ENCODE measurements around the gene TPO. TPM values are rescaled to one million over a fixed set of nuclear protein-coding genes. Genes with fewer than 3 reads are reported as not detected.

The TPO gene
- total RNA-seq, 5 donors from 2014 or later (not counting 1 experiment from before 2014, with no cell fraction given) = 0.18 to 0.26 TPM; not detected in 3

- Mint-ChIP-seq H3K27ac (no peak overlapping the region), H3K9me3 (no peaks in the 10 kb centered on the region), H3K36me3 (no peaks in the 10 kb centered on the region), H3K4me1 (peaks cover 11 to 28% (median 20%) of the 10 kb centered on the region in 3 donors), H3K4me3 (no peak overlapping the region), H3K27me3 (peaks cover 3 to 4% of the 10 kb centered on the region in 2 donors)
- no peak overlapping the region for H3K27ac ChIP-seq (ENCODE audit: low read length)
- no peak for ATAC-seq (replicated peaks in 1 of 4)
- ChIA-PET POLR2A (no interaction called here), CTCF (interaction anchor here in 1 of 2 donors (1.1 kb wide), 1 partner anchor 10 kb away, joined by 4 read pairs; no protein-coding TSS in a partner anchor)
- peaks cover 0 to 4% of the 10 kb centered on the region in 2 experiments for H3K27me3 ChIP-seq (replicated peaks in 1 of 2; ENCODE audit: control insufficient read depth in 2 of 2, extremely low read depth in 1 of 2, insufficient read depth in 2 of 2, low read length in 1 of 2)
- no peak for DNase-seq
- H3K36me3 ChIP-seq (ENCODE audit: control insufficient read depth in 2 of 2, extremely low read depth in 1 of 2, insufficient read depth in 1 of 2, low read length in 1 of 2) = no peaks in the 10 kb centered on the region
- no peak overlapping the region for H3K4me3 ChIP-seq (ENCODE audit: control insufficient read depth in 1 of 2, extremely low read depth in 1 of 2, low read length in 1 of 2)
- no peaks in the 10 kb centered on the region for H3K9me3 ChIP-seq
- 85% methylated on average over 3 of the region's 6 CpGs for WGBS (ENCODE audit: insufficient coverage)
- peaks cover 0 to 5% of the 10 kb centered on the region in 2 experiments for H3K4me1 ChIP-seq (ENCODE audit: control insufficient read depth in 1 of 2, extremely low read depth in 1 of 2, insufficient read depth in 2 of 2, low read length in 2 of 2)
Observed at GRCh38 chr2:1541040-1541439, 127.8 kb downstream of the TPO start.

GRCh38 chr2:1541819-1542475, 128.7 kb downstream of the TPO start:
- Histone ChIP-seq H3K36me3 (ENCODE audit: control insufficient read depth in 2 of 2, extremely low read depth in 1 of 2, insufficient read depth in 1 of 2, low read length in 1 of 2) (no peaks in the 10 kb centered on the region), H3K4me3 (ENCODE audit: control insufficient read depth in 1 of 2, extremely low read depth in 1 of 2, low read length in 1 of 2) (no peak overlapping the region), H3K4me1 (ENCODE audit: control insufficient read depth in 1 of 2, extremely low read depth in 1 of 2, insufficient read depth in 2 of 2, low read length in 2 of 2) (peaks cover 0 to 8% of the 10 kb centered on the region in 2 experiments), H3K27me3 (replicated peaks in 1 of 2; ENCODE audit: control insufficient read depth in 2 of 2, extremely low read depth in 1 of 2, insufficient read depth in 2 of 2, low read length in 1 of 2) (peaks cover 0 to 4% of the 10 kb centered on the region in 2 experiments), H3K27ac (ENCODE audit: low read length) (no peak overlapping the region), H3K9me3 (no peaks in the 10 kb centered on the region)
- POLR2A ChIA-PET = no interaction called here
- no peak for ATAC-seq (replicated peaks in 1 of 4)
- Mint-ChIP-seq H3K27me3 (peaks cover 3 to 4% of the 10 kb centered on the region in 2 donors), H3K9me3 (no peaks in the 10 kb centered on the region), H3K36me3 (no peaks in the 10 kb centered on the region), H3K4me1 (peaks cover 14 to 32% (median 25%) of the 10 kb centered on the region in 3 donors), H3K4me3 (no peak overlapping the region), H3K27ac (no peak overlapping the region)
- no peak for DNase-seq
- WGBS (ENCODE audit: insufficient coverage) = 82% methylated on average over 13 of the region's 16 CpGs
- CTCF ChIA-PET = interaction anchor here in 1 of 2 donors (1.7 kb wide), 1 partner anchor 10 kb away, joined by 7 read pairs; no protein-coding TSS in a partner anchor

- CTCF ChIA-PET = interaction anchor here in 1 of 2 donors (1.7 kb wide), 1 partner anchor 9 kb away, joined by 7 read pairs; no protein-coding TSS in a partner anchor
- DNase-seq (no peak), ATAC-seq (replicated peaks in 1 of 4) (no peak)
- Histone ChIP-seq H3K27ac (ENCODE audit: low read length) (no peak overlapping the region), H3K4me1 (ENCODE audit: control insufficient read depth in 1 of 2, extremely low read depth in 1 of 2, insufficient read depth in 2 of 2, low read length in 2 of 2) (peaks cover 0 to 8% of the 10 kb centered on the region in 2 experiments), H3K9me3 (no peaks in the 10 kb centered on the region), H3K27me3 (replicated peaks in 1 of 2; ENCODE audit: control insufficient read depth in 2 of 2, extremely low read depth in 1 of 2, insufficient read depth in 2 of 2, low read length in 1 of 2) (peaks cover 0 to 4% of the 10 kb centered on the region in 2 experiments), H3K36me3 (ENCODE audit: control insufficient read depth in 2 of 2, extremely low read depth in 1 of 2, insufficient read depth in 1 of 2, low read length in 1 of 2) (no peaks in the 10 kb centered on the region), H3K4me3 (ENCODE audit: control insufficient read depth in 1 of 2, extremely low read depth in 1 of 2, low read length in 1 of 2) (no peak overlapping the region)
- Mint-ChIP-seq H3K27me3 (peaks cover 2% of the 10 kb centered on the region in 2 donors), H3K9me3 (no peaks in the 10 kb centered on the region), H3K27ac (no peak overlapping the region), H3K4me3 (no peak overlapping the region), H3K4me1 (peaks cover 14 to 31% (median 24%) of the 10 kb centered on the region in 3 donors), H3K36me3 (no peaks in the 10 kb centered on the region)
- POLR2A ChIA-PET = no interaction called here
- 96% methylated on average over 11 of the region's 11 CpGs for WGBS (ENCODE audit: insufficient coverage)
Observed at GRCh38 chr2:1542971-1543370, 129.7 kb downstream of the TPO start.

- Mint-ChIP-seq H3K27me3 (no peaks in the 10 kb centered on the region), H3K4me1 (peaks cover 10 to 23% (median 14%) of the 10 kb centered on the region in 3 donors), H3K4me3 (no peak overlapping the region), H3K36me3 (no peaks in the 10 kb centered on the region), H3K27ac (no peak overlapping the region), H3K9me3 (no peaks in the 10 kb centered on the region)
- DNase-seq (no peak), ATAC-seq (replicated peaks in 1 of 4) (no peak)
- H3K4me1 ChIP-seq (ENCODE audit: control insufficient read depth in 1 of 2, extremely low read depth in 1 of 2, insufficient read depth in 2 of 2, low read length in 2 of 2) = peaks cover 0 to 8% of the 10 kb centered on the region in 2 experiments
- H3K4me3 ChIP-seq (ENCODE audit: control insufficient read depth in 1 of 2, extremely low read depth in 1 of 2, low read length in 1 of 2) = no peak overlapping the region
- 89% methylated on average over 9 of the region's 14 CpGs for whole genome bisulfite sequencing (ENCODE audit: insufficient coverage)
- H3K36me3 ChIP-seq (ENCODE audit: control insufficient read depth in 2 of 2, extremely low read depth in 1 of 2, insufficient read depth in 1 of 2, low read length in 1 of 2) = no peaks in the 10 kb centered on the region
- ChIA-PET POLR2A (no interaction called here), CTCF (interaction anchor here (1.5 kb wide), 2 partner anchors 10 to 690 kb away, joined by 3 to 5 read pairs; no protein-coding TSS in a partner anchor)
- no peak overlapping the region for H3K27ac ChIP-seq (ENCODE audit: low read length)
- peaks cover 0 to 4% of the 10 kb centered on the region in 2 experiments for H3K27me3 ChIP-seq (replicated peaks in 1 of 2; ENCODE audit: control insufficient read depth in 2 of 2, extremely low read depth in 1 of 2, insufficient read depth in 2 of 2, low read length in 1 of 2)
- H3K9me3 ChIP-seq = no peaks in the 10 kb centered on the region
Observed at GRCh38 chr2:1543776-1544477, 130.7 kb downstream of the TPO start.

- DNase-seq = no peak
- CTCF ChIA-PET = interaction anchor here (1.2 to 1.5 kb wide), 3 partner anchors 9 to 691 kb away, joined by 3 to 5 read pairs (median 3); no protein-coding TSS in a partner anchor
- Histone ChIP-seq H3K27ac (ENCODE audit: low read length) (no peak overlapping the region), H3K4me1 (ENCODE audit: control insufficient read depth in 1 of 2, extremely low read depth in 1 of 2, insufficient read depth in 2 of 2, low read length in 2 of 2) (peaks cover 0 to 8% of the 10 kb centered on the region in 2 experiments), H3K36me3 (ENCODE audit: control insufficient read depth in 2 of 2, extremely low read depth in 1 of 2, insufficient read depth in 1 of 2, low read length in 1 of 2) (no peaks in the 10 kb centered on the region), H3K4me3 (ENCODE audit: control insufficient read depth in 1 of 2, extremely low read depth in 1 of 2, low read length in 1 of 2) (no peak overlapping the region), H3K9me3 (no peaks in the 10 kb centered on the region), H3K27me3 (replicated peaks in 1 of 2; ENCODE audit: control insufficient read depth in 2 of 2, extremely low read depth in 1 of 2, insufficient read depth in 2 of 2, low read length in 1 of 2) (peaks cover 0 to 4% of the 10 kb centered on the region in 2 experiments)
- POLR2A ChIA-PET = no interaction called here
- 81% methylated on average over 4 of the region's 4 CpGs for WGBS (ENCODE audit: insufficient coverage)
- ATAC-seq (replicated peaks in 1 of 4) = no peak
- H3K27me3 Mint-ChIP-seq = peaks cover 0 to 2% of the 10 kb centered on the region in 2 donors
- no peak overlapping the region for H3K4me3 Mint-ChIP-seq
- no peaks in the 10 kb centered on the region for H3K9me3 Mint-ChIP-seq
- H3K27ac Mint-ChIP-seq = no peak overlapping the region
- peaks cover 10 to 21% (median 12%) of the 10 kb centered on the region in 3 donors for H3K4me1 Mint-ChIP-seq
- H3K36me3 Mint-ChIP-seq = no peaks in the 10 kb centered on the region
Observed at GRCh38 chr2:1544478-1545069, 131.3 kb downstream of the TPO start.

- 69% methylated on average over 7 of the region's 14 CpGs for WGBS (ENCODE audit: insufficient coverage)
- peaks cover 0 to 2% of the 10 kb centered on the region in 2 donors for H3K27me3 Mint-ChIP-seq
- CTCF ChIA-PET = interaction anchor here in 1 of 2 donors (0.6 to 0.7 kb wide), 2 partner anchors 8 to 595 kb away, joined by 3 read pairs; partner anchors contain the start of gene SNTG2
Observed at GRCh38 chr2:1546023-1546591, 132.8 kb downstream of the TPO start.

More at GRCh38 chr2:1546023-1546591, 132.8 kb downstream of the TPO start:
- no peak overlapping the region for H3K4me3 ChIP-seq (ENCODE audit: control insufficient read depth in 1 of 2, extremely low read depth in 1 of 2, low read length in 1 of 2)
- H3K9me3 ChIP-seq = no peaks in the 10 kb centered on the region
- H3K4me1 Mint-ChIP-seq = peaks cover 13 to 26% (median 15%) of the 10 kb centered on the region in 3 donors
- POLR2A ChIA-PET = no interaction called here
- no peak overlapping the region for H3K27ac ChIP-seq (ENCODE audit: low read length)
- no peak overlapping the region for H3K27ac Mint-ChIP-seq
- no peaks in the 10 kb centered on the region for H3K9me3 Mint-ChIP-seq
- H3K36me3 Mint-ChIP-seq = no peaks in the 10 kb centered on the region
- H3K4me1 ChIP-seq (ENCODE audit: control insufficient read depth in 1 of 2, extremely low read depth in 1 of 2, insufficient read depth in 2 of 2, low read length in 2 of 2) = peaks cover 0 to 16% of the 10 kb centered on the region in 2 experiments
- DNase-seq = peak in 7 of 35 experiments; percentile 8 to 51 (median 21)
- no peaks in the 10 kb centered on the region for H3K36me3 ChIP-seq (ENCODE audit: control insufficient read depth in 2 of 2, extremely low read depth in 1 of 2, insufficient read depth in 1 of 2, low read length in 1 of 2)
- peaks cover 0 to 17% of the 10 kb centered on the region in 2 experiments for H3K27me3 ChIP-seq (replicated peaks in 1 of 2; ENCODE audit: control insufficient read depth in 2 of 2, extremely low read depth in 1 of 2, insufficient read depth in 2 of 2, low read length in 1 of 2)
- ATAC-seq (replicated peaks in 1 of 4) = no peak
- no peak overlapping the region for H3K4me3 Mint-ChIP-seq
